Stomach smooth muscle (tissue), 2 donors: ENCODE results near the gene SP3.

Source experiments
- H3K27ac ChIP-seq: one replicate; pipeline ENCODE4 v1.7.0; 2013; ENCODE audit warnings: mild to moderate bottlenecking, low read length, inconsistent platforms
- H3K27me3 ChIP-seq, 2 donors: one replicate each; pipeline ENCODE4 v1.7.0; 2013; ENCODE audit warnings: low read length in 2 of 2; ENCODE audit not compliant: insufficient read depth in 2 of 2, control insufficient read depth in 1 of 2
- H3K36me3 ChIP-seq, 2 donors: one replicate each; pipeline ENCODE4 v1.7.0; 2013; ENCODE audit warnings: low read length in 2 of 2; ENCODE audit not compliant: control insufficient read depth in 2 of 2, insufficient read depth in 2 of 2
- H3K4me1 ChIP-seq: one replicate; pipeline ENCODE4 v1.7.0; 2013; ENCODE audit warnings: low read length; ENCODE audit not compliant: control insufficient read depth, insufficient read depth
- H3K4me3 ChIP-seq, 2 donors: one replicate each; pipeline ENCODE4 v1.7.0; 2013; ENCODE audit warnings: low read length in 2 of 2
- H3K9ac ChIP-seq, 2 donors: one replicate each; pipeline ENCODE4 v1.7.0; 2013; ENCODE audit warnings: low read length in 2 of 2, mild to moderate bottlenecking in 1 of 2
- H3K9me3 ChIP-seq, 2 donors: one replicate each; pipeline ENCODE4 v1.7.0; 2013; ENCODE audit warnings: low read length in 2 of 2; ENCODE audit not compliant: control insufficient read depth in 2 of 2
- donor health status: healthy.
- donor health status: Pancreatic carcinoma.

Gene SP3

DNA sequence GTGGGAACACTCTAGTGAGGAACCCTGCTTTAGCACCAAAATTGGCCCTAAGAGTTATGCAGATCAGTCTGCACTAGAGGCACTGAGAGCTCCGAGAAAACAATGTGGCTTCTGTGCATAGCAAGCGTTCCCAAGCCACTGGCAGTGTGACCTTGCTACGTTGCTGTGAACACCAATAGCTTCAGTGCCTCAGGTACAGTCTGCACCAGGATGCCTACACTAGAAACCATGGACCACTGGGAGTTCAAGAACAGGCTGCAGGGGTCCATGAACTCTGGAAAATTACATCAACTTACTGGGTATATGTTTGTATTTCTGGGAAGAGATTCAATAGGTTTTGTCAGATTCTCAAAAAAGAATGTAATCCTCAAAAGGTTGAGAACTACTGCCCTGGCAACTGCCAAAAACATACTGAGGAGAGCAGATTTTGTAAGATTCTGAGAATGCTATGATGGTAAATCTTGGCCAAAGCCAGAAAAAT lies 18.3 kb upstream of the SP3 start:
- Histone ChIP-seq H3K36me3 (no peaks in the 10 kb centered on the region), H3K9ac (no peak overlapping the region), H3K9me3 (no peaks in the 10 kb centered on the region), H3K27ac (no peak overlapping the region), H3K4me1 (peaks cover 7% of the 10 kb centered on the region), H3K27me3 (no peaks in the 10 kb centered on the region), H3K4me3 (no peak overlapping the region)

- Histone ChIP-seq H3K4me3 (no peak overlapping the region), H3K9ac (no peak overlapping the region), H3K27me3 (no peaks in the 10 kb centered on the region), H3K27ac (no peak overlapping the region), H3K4me1 (peaks cover 7% of the 10 kb centered on the region), H3K9me3 (no peaks in the 10 kb centered on the region), H3K36me3 (no peaks in the 10 kb centered on the region)
Observed at GRCh38 chr2:173982918-173983317, 17.7 kb upstream of the SP3 start.

- Histone ChIP-seq H3K9me3 (no peaks in the 10 kb centered on the region), H3K9ac (no peak overlapping the region), H3K4me3 (no peak overlapping the region), H3K27me3 (no peaks in the 10 kb centered on the region), H3K27ac (no peak overlapping the region), H3K36me3 (no peaks in the 10 kb centered on the region), H3K4me1 (peaks cover 7% of the 10 kb centered on the region)
Observed at GRCh38 chr2:173982182-173982714, 17.1 kb upstream of the SP3 start.

DNA sequence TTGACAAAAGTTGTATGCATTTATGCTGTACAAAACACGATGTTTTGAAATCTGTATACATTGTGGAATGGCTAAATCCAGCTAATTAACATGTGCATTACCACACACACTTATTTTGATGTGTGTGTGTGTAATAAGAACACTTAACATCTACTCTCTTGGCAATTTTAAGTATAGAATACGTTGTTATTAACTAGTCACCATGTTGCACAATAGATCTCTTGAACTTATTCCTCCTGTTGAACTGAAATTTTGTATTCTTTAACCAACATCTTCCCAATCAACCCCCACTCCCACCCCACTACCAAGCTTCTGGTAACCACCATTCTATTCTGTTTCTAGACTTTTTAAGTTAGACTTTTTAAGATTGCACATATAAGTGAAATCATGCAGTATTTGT lies 16.3 kb upstream of the SP3 start:
- no peak overlapping the region for H3K4me3 ChIP-seq
- H3K27me3 ChIP-seq, result no peaks in the 10 kb centered on the region
- no peak overlapping the region for H3K9ac ChIP-seq
- no peaks in the 10 kb centered on the region for H3K9me3 ChIP-seq
- H3K36me3 ChIP-seq, result no peaks in the 10 kb centered on the region
- no peak overlapping the region for H3K27ac ChIP-seq
- H3K4me1 ChIP-seq, result peaks cover 7% of the 10 kb centered on the region

- no peaks in the 10 kb centered on the region for H3K27me3 ChIP-seq
- peaks cover 7% of the 10 kb centered on the region for H3K4me1 ChIP-seq
- H3K9ac ChIP-seq, result no peak overlapping the region
- no peaks in the 10 kb centered on the region for H3K36me3 ChIP-seq
- no peak overlapping the region for H3K4me3 ChIP-seq
- no peak overlapping the region for H3K27ac ChIP-seq
- no peaks in the 10 kb centered on the region for H3K9me3 ChIP-seq
Observed at GRCh38 chr2:173979751-173980351, 14.7 kb upstream of the SP3 start.

DNA sequence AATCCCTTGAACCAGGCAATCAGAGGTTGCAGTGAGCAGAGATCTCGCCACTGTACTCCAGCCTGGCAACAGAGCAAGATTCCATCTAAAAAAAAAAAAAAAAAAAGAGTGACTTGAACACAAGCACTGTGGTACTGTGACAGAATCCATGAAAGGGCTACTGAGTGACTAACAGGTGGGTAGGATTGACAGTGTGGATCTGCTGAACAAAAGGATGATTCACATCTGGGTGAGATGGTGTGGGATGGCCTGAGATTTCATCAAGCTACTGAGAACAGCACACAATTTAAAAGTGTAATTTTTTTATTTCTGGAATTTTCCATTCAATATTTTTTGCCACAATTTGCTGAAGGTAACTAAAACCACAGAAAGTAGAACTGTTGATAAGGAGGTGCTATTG lies 13.3 kb upstream of the SP3 start:
- Histone ChIP-seq H3K4me3 (no peak overlapping the region), H3K27me3 (no peaks in the 10 kb centered on the region), H3K27ac (no peak overlapping the region), H3K9ac (no peak overlapping the region), H3K9me3 (no peaks in the 10 kb centered on the region), H3K4me1 (peaks cover 6% of the 10 kb centered on the region), H3K36me3 (no peaks in the 10 kb centered on the region)

DNA sequence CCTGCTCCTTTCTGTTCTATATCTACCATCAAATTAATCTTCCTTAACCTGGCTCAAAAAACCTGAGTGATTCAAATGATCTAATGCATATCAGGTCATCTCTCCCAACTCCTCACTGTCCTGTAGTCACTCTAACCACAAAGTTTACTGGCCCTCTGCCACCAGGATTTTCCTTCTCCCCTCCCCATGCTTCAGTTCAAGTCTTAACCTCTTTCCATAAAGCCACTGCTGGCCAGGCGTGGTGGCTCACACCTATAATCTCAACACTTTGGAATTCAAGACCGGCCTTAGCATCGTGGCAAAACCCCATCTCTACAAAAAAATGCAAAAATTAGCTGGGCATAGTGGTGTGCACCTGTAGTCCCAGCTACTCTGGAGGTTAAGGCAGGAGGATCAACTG lies 7.5 kb upstream of the SP3 start:
- Histone ChIP-seq H3K36me3 (no peaks in the 10 kb centered on the region), H3K4me1 (no peaks in the 10 kb centered on the region), H3K27ac (no peak overlapping the region), H3K27me3 (no peaks in the 10 kb centered on the region), H3K9ac (no peak overlapping the region), H3K4me3 (no peak overlapping the region), H3K9me3 (no peaks in the 10 kb centered on the region)

- no peaks in the 10 kb centered on the region for H3K4me1 ChIP-seq
- no peaks in the 10 kb centered on the region for H3K36me3 ChIP-seq
Observed at GRCh38 chr2:173972165-173972564, 7.0 kb upstream of the SP3 start.

GRCh38 chr2:173970516-173970924 lies 5.3 kb upstream of the SP3 start:
- Histone ChIP-seq H3K27ac (no peak overlapping the region), H3K4me3 (no peak overlapping the region), H3K4me1 (peaks cover 6% of the 10 kb centered on the region), H3K9ac (no peak overlapping the region), H3K27me3 (no peaks in the 10 kb centered on the region), H3K9me3 (no peaks in the 10 kb centered on the region), H3K36me3 (no peaks in the 10 kb centered on the region)

More at GRCh38 chr2:173972165-173972564, 7.0 kb upstream of the SP3 start:
- no peaks in the 10 kb centered on the region for H3K27me3 ChIP-seq
- no peaks in the 10 kb centered on the region for H3K9me3 ChIP-seq
- no peak overlapping the region for H3K27ac ChIP-seq
- H3K9ac ChIP-seq, result no peak overlapping the region
- no peak overlapping the region for H3K4me3 ChIP-seq

DNA sequence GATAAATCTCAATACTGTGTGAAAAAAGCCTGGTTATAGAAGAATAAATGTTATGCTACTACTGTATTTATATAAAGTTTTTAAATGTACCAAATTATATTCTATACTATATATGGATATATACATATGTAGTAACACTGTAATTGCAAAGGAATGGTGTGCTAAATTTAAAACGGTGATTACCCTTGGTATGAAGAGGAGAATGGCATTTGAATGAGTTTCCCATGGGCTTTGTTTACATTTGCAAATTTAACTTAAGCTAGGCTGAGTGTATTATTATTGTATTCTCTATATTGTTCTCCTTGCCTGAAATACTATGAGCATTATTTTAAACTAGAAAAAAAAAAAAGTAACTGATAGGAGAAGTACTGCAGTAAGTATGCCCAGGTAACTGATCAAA lies 4.7 kb upstream of the SP3 start:
- H3K9me3 ChIP-seq, result no peaks in the 10 kb centered on the region

DNA sequence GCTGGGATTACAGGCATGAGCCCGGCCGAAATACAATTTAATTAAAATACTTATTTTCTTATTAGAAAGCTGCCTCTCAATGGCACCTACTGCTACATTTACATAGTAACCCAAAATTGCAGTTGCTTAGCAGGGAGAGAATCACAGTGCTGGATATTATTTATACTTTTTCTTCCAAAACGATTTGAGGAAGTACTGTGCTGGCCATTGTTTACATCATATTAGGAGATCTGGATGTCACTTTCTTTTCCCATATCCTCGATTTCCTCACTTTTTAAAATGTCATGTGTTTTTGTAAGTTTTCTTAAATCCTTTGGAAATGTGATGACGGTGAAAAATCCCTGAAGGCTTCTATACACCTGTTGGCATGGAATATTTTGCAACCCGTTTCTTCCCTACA lies 3.4 kb upstream of the SP3 start:
- no peak overlapping the region for H3K27ac ChIP-seq
- no peaks in the 10 kb centered on the region for H3K27me3 ChIP-seq
- peaks cover 6% of the 10 kb centered on the region for H3K4me1 ChIP-seq
- no peak overlapping the region for H3K9ac ChIP-seq
- H3K4me3 ChIP-seq, result no peak overlapping the region
- no peaks in the 10 kb centered on the region for H3K36me3 ChIP-seq
- no peaks in the 10 kb centered on the region for H3K9me3 ChIP-seq

More for the DNA sequence above, 4.7 kb upstream of the SP3 start:
- Histone ChIP-seq H3K4me3 (no peak overlapping the region), H3K36me3 (no peaks in the 10 kb centered on the region), H3K27me3 (no peaks in the 10 kb centered on the region), H3K27ac (no peak overlapping the region), H3K9ac (no peak overlapping the region), H3K4me1 (peaks cover 6% of the 10 kb centered on the region)
